AG09319 (cell line): ENCODE measurements around the gene COQ2.

ENCODE experiments used
- DNase-seq: peaks from one replicate; pipeline ENCODE4 v3.0.0-alpha.2; 2010; ENCODE audit warnings: low read depth; ENCODE audit errors: extremely low read depth
- TF ChIP-seq, protein P1 (sequence below): IDR thresholded peaks from 2 replicates; pipeline ENCODE4 v1.5.1; 2011; ENCODE audit warnings: low read depth, mild to moderate bottlenecking, inconsistent platforms, low read length, moderate library complexity

Gene COQ2

DNA sequence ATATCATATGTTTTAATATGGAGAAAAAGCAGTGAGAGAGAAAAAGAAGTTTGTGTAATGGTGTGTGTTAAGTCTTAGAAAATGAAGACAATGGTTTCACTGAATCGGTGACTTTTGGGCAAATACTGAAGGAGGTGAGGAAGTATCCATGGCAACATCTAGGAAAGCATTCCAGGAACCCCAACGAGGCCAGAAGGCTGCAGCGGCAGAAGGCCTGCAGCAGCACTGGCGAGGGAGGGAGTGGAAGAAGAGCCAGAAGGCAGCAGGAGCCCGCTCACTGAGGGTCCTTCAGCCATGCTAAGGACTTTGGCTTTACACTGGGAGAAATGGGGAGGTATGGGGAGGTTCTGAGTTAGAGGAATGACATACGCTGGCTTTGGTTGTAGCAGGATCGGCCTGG, 26.8 kb downstream of the COQ2 start:
- no peak for DNase-seq
- TF ChIP-seq, protein P1, sequence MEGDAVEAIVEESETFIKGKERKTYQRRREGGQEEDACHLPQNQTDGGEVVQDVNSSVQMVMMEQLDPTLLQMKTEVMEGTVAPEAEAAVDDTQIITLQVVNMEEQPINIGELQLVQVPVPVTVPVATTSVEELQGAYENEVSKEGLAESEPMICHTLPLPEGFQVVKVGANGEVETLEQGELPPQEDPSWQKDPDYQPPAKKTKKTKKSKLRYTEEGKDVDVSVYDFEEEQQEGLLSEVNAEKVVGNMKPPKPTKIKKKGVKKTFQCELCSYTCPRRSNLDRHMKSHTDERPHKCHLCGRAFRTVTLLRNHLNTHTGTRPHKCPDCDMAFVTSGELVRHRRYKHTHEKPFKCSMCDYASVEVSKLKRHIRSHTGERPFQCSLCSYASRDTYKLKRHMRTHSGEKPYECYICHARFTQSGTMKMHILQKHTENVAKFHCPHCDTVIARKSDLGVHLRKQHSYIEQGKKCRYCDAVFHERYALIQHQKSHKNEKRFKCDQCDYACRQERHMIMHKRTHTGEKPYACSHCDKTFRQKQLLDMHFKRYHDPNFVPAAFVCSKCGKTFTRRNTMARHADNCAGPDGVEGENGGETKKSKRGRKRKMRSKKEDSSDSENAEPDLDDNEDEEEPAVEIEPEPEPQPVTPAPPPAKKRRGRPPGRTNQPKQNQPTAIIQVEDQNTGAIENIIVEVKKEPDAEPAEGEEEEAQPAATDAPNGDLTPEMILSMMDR: no peak

DNA sequence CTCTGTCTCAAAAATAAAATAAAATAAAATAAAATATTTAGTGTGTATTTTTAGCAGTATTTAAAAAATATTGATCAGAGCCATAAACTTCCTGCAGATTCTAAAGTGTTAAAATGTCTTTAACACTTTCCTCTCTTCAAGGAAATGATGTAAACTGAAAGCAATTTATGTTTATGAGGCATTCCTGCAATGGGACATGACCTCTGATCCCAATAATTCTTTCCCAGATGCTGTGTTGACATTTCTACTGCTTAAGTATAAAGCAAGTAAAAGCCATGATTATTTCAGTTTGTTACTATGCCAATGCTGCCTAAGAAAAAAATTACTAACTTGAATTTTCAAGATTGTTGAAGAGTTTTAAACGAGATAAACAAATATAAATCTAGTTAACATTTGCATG, 29.0 kb downstream of the COQ2 start:
- TF ChIP-seq, protein P1: no peak
- peak; percentile 70 for DNase-seq

DNA sequence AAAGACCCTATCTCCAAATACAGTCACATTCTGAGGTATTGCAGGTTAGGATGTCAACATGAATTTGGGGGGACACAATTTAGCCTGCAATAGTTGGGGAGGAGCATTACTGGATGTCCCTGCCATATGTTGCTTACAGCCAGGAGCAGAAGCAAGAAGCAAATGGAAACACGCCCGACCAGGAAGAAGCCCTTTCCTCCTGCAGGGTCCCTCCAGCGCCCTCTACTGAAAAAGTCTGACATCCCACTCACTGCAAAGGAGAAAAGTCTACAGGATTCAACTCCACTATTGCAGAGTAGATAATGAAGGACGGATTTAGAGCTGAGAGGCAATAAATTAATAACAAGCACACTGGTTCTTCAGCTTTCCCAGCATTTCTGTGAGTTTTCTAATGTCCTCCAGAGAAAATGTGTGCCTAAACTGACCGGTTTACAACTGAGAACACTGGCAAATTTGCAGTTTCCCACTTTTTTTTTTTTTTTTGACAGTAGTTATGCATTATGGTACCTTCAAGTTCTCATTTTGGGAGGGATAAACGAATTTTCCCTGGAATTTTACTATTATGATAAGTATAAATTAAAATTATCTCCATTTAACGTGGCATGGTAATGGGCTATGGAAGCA, 31.7 kb downstream of the COQ2 start:
- no peak for DNase-seq
- TF ChIP-seq, protein P1: peak; percentile 75

DNA sequence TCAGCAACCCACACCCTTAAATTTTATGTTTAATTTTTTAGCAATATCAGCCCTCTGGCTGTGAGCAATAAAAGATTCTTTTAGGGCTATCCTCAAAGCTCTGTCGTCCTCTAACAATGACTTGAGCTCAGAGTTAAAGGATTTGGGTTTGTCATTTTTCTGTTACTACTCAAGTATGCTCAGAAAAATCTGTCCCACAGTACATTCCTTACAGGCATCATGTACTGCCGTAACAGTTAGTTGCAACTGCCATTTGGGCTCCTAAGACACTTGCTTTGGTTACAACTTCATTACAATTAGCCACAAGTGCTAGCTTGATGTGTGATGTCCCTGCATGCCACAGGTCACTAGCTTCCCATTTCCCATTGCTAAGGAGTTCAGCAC, 33.2 kb downstream of the COQ2 start:
- TF ChIP-seq, protein P1: no peak
- DNase-seq: no peak

DNA sequence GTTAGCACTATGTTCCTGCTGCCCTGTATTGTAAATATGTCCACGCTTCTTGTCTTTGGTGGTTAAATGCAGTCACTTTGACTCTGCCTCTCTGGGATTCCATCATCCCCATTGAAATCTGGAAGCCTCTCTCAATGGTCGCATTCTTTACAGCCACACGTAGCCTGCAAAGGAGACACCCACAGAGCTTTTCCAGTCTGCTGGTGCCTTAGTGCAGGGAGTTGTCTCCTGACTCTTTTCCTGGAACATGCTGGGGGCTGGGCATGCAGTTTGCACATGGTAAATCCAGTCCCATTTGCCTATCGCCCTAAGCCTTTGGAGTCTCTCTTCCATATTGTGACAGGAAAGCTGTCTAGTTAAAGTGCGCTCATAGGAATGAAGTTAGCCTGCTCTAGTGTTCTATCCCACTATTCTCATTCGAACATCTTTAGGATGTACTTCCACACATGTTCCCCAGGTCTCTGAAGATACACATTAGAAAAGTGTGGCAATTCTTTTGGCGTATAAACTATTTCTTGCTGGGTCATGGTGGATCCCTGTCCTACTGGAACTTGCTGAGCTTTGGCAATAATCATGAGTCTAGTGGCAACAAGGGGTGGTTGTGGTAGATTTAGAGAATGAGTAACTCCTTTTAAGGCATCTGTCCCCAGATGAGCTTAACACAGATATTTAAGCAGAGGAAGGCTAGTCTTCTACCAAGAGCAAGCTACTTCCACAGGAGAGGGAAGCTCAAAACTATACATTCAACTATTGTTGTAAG, 33.7 kb downstream of the COQ2 start:
- DNase-seq: no peak
- TF ChIP-seq, protein P1: no peak

DNA sequence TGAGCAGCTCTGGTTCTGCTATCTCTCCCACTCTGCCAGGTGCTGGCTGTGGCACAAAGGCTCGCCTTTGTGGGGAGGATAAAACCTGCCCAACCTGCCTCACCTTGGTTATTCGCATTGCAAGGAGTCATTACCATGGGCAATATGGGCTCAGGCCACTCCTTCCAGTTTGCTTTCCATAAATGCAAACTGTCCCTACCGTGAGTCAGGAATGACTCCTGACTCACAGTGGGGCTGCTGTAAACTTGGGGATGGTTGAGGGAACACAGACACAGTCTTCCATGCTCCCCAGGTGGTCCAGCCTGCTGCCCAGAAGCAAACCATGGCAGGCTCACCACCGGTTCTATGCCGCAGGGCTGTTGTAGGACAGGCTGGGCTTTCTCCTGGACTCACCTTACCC, 36.1 kb downstream of the COQ2 start:
- DNase-seq: no peak
- TF ChIP-seq, protein P1: no peak

DNA sequence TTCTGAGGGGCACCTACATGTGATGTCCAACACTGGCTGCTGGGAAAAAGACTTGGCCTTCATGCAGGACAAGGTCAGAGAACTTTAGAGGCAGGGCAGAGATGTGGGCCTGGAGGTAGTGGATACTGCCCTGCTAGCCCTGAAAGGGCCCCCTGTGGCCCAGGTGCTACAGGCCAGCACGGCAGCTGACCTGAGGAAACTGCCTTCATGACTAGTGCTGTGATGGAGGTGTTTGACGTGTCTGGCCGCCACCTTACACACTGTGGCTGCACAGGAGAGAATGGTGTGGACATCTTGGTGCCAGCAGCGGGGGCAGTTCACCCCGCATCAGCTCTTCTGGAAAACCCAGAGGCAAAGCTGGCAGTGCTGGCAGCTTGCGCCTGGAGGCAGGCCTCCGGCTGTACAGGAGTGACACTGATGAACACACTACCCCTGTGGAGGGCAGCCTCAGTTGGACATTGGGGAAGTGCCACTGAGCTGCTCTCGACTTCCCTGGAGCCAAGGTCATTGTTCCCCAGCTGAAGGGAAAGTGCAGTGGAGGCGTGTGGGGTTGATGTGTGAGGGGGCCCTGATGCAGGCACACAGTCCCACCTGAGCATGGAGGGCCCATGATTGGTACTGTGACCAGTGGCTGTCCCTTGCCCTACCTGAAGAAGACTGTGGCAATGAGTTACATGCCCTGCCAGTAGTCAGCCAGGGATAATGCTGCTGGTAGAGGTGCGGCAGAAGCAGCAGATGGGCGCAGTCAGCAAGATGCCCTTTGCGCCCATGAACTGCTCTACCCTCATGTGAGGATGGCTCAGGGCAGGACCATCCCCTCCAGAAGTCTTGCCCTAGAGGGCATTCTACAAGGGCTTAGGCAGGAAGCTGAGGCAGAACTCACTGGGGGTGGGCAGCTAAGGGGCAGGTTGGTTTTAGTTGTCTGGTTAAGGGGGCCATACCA, 36.9 kb downstream of the COQ2 start:
- TF ChIP-seq, protein P1: no peak
- DNase-seq: no peak
